GM12878 (cell line): ENCODE measurements around the gene HCK. TPM values are rescaled to one million over a fixed set of nuclear protein-coding genes. Genes with fewer than 3 reads are reported as not detected.

ENCODE experiments used
- ATAC-seq: fragments of 200-7000 bp; cut with Tn5 transposase; 3 replicates; pipeline ENCODE4 v1.9.1; 2020; ENCODE audit warnings: mild to moderate bottlenecking, moderate library complexity
- BruUV-seq: library from RNA; stranded (reverse); fragments of 400-500 nt; replicated peaks from 2 replicates; lab custom pipeline; 2021; lab: Mats Ljungman, UMichigan
- CTCF ChIA-PET: fragments of 300-600 bp; sonication (Branson Sonifier 250); formaldehyde crosslinking; extraction: SDS; loops from one replicate; lab custom pipeline; 2021; ENCODE audit warnings: inconsistent platforms; lab: Yijun Ruan, JAX
- POLR2A ChIA-PET: fragments of 350-600 bp; formaldehyde crosslinking; extraction: SDS; loops from one replicate; lab custom pipeline; 2021; ENCODE audit warnings: inconsistent platforms; lab: Charles Lee
- RAD21 ChIA-PET: fragments of 300-600 bp; sonication (Branson Sonifier 250); formaldehyde crosslinking; loops from one replicate; lab custom pipeline; 2023; ENCODE audit warnings: antibody characterized with exemption; ENCODE audit not compliant: unreplicated experiment; lab: Charles Lee
- SMC1A ChIA-PET: fragments of 300-600 bp; sonication (Branson Sonifier 250); formaldehyde crosslinking; loops from one replicate; lab custom pipeline; 2023; ENCODE audit not compliant: unreplicated experiment, uncharacterized antibody; lab: Charles Lee
- DNase-seq: peaks from one replicate; pipeline ENCODE4 v3.0.0-alpha.2; 2011; ENCODE audit warnings: low read depth, low spot score
- FAIRE-seq: peaks from 3 replicates; lab custom pipeline; 2011; peaks lifted over from hg19 to GRCh38; lab: Jason Lieb, UNC
- H2AFZ ChIP-seq: 2 replicates; pipeline ENCODE4 v1.6.0; 2011; ENCODE audit warnings: low read depth, low read length, control low read depth; ENCODE audit not compliant: control insufficient read depth
- H3K27ac ChIP-seq: 2 replicates; pipeline ENCODE4 v1.5.1; 2011; ENCODE audit warnings: control low read depth; ENCODE audit not compliant: control insufficient read depth, insufficient read depth
- H3K27me3 ChIP-seq, 2 experiments: replicated peaks in 1 of 2; 2 replicates each; pipeline versions ENCODE4 v1.6.0 to v1.6.1; 2011; ENCODE audit warnings: low read length in 1 of 2; ENCODE audit not compliant: control insufficient read depth in 2 of 2, insufficient read depth in 2 of 2
- H3K36me3 ChIP-seq, 2 experiments: 2 replicates each; pipeline ENCODE4 v1.5.1; 2011; ENCODE audit warnings: low read length in 1 of 2; ENCODE audit not compliant: control insufficient read depth in 2 of 2, insufficient read depth in 2 of 2
- H3K4me1 ChIP-seq: 2 replicates; pipeline ENCODE4 v1.6.1; 2011; ENCODE audit warnings: mild to moderate bottlenecking, low read length, moderate library complexity, mixed read lengths; ENCODE audit not compliant: control insufficient read depth, insufficient read depth
- H3K4me2 ChIP-seq: 2 replicates; pipeline ENCODE4 v1.6.0; 2011; ENCODE audit warnings: control low read depth; ENCODE audit not compliant: control insufficient read depth, insufficient read depth
- H3K4me3 ChIP-seq: fragments of 200-600 bp; sonication (generic); 2 replicates; pipeline ENCODE4 v1.5.1; 2016
- H3K79me2 ChIP-seq: 2 replicates; pipeline ENCODE4 v1.6.0; 2011; ENCODE audit warnings: low read length; ENCODE audit not compliant: control insufficient read depth, insufficient read depth
- H3K9ac ChIP-seq: 2 replicates; pipeline ENCODE4 v1.8.0; 2011; ENCODE audit warnings: low read length, control low read depth, mixed read lengths; ENCODE audit not compliant: control insufficient read depth, insufficient read depth
- H3K9me3 ChIP-seq: replicated peaks from 3 replicates; pipeline ENCODE4 v1.5.1; 2011; ENCODE audit warnings: mild to moderate bottlenecking, low read length; ENCODE audit not compliant: control insufficient read depth, insufficient read depth
- H4K20me1 ChIP-seq: 2 replicates; pipeline ENCODE4 v1.6.0; 2011; ENCODE audit not compliant: control insufficient read depth, insufficient read depth
- ZNF384 ChIP-seq: IDR thresholded peaks from 2 replicates; pipeline ENCODE4 v1.6.1; 2012; ENCODE audit warnings: low read depth, mild to moderate bottlenecking, low read length, improper control_type of control experiment, borderline replicate concordance
- WGBS: methylation state at CpG from one replicate; pipeline ENCODE4 v1.1.6; 2016; ENCODE audit warnings: low lambda C conversion rate; ENCODE audit not compliant: insufficient replicate concordance, insufficient coverage; ENCODE audit errors: missing lambda C conversion rate; 5-methylcytosine and 5-hydroxymethylcytosine counted together
- in situ Hi-C: fragments of 300-500 bp; cut with MboI; formaldehyde crosslinking; loops from 9 replicates; pipeline ENCODE4 v1.14.3; 2018; ENCODE audit warnings: mixed read lengths
- intact Hi-C: fragments of 100-400 bp; cut with micrococcal nuclease; formaldehyde crosslinking; loops from one replicate; pipeline ENCODE4 v1.14.2; 2022; ENCODE audit not compliant: unreplicated experiment
- polyA plus RNA-seq, 11 experiments: library from polyadenylated mRNA; depleted of rRNA in 4 of 11; unstranded in 6 of 11; stranded (reverse) in 5 of 11; fragments of >200 nt; fragmentation: Nextera tagmentation in 4 of 11; fragmentation: Illumina TruSeq in 1 of 11; extraction: Ambion mirVana in 4 of 11; extraction: Trizol in 1 of 11; gene quantifications; 1 replicate in 1 of 11; 2 replicates in 10 of 11; pipeline versions ENCODE4 v1.2.1 to v1.2.3, GENCODE V29; 2011 to 2016; ENCODE audit warnings: inconsistent platforms in 2 of 11, missing spikeins in 2 of 11, low read depth in 1 of 11
- total RNA-seq, 4 experiments: library from RNA; depleted of rRNA in 3 of 4; stranded (reverse); fragments of >200 nt in 3 of 4; fragmentation: Illumina TruSeq in 1 of 4; extraction: Trizol in 1 of 4; gene quantifications; 2 replicates each; pipeline versions ENCODE4 v1.2.1 to v1.2.3, GENCODE V29; 2013 to 2021
- TF ChIP-seq, protein P1 (sequence below): IDR thresholded peaks from 2 replicates; pipeline ENCODE4 v1.6.1; 2012; ENCODE audit warnings: mild to moderate bottlenecking, low read depth, low read length

The HCK gene
- total and polyA plus RNA-seq, 10 of the 15 experiments (the other 5 are each of a cell fraction or from before 2014, with no cell fraction given): 1.3 to 30.3 (median 18.5) TPM

DNA sequence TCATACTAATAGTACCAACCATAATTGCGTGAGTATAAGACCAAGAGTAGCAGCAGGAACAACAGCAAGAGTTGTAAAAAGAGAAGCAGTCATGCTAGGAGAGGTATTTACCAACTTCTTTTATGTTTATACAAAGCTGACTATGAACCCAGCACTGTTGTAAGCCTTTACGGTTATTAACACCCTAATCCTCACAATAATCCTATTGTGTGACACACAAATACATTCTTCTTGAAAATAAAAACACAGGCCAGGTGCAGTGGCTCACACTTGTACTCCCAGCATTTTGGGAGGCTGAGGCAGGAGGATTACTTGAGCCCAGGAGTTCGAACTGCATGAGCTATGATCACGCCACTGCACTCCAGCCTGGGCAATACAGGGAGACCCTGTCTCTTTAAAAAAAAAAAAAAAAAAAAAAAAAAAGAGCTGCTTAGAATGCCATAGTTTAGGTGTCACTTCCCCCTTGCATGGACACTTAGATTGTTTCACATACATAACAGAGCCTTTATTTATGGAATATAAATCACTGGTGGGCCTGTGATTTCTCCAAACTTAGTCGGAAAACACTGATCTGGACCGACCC lies 20.2 kb downstream of the HCK start:
- no peak for FAIRE-seq
- Histone ChIP-seq H3K4me1 (peaks cover 23% of the 10 kb centered on the region), H3K79me2 (no peaks in the 10 kb centered on the region), H3K4me3 (no peak overlapping the region), H3K27ac (no peak overlapping the region), H3K9me3 (no peaks in the 10 kb centered on the region), H2AFZ (no peak overlapping the region), H3K27me3 (no peaks in the 10 kb centered on the region), H4K20me1 (no peaks in the 10 kb centered on the region), H3K9ac (no peak overlapping the region), H3K4me2 (no peak overlapping the region), H3K36me3 (no peaks in the 10 kb centered on the region)
- POLR2A ChIA-PET: interaction anchor here (0.6 kb wide), 1 partner anchor 311 kb away, joined by 3 read pairs; no protein-coding TSS in a partner anchor
- 63% methylated on average over 6 of the region's 6 CpGs for WGBS
- in situ Hi-C loops (no loop called here), intact Hi-C loops (no loop called here)
- CTCF ChIA-PET: interaction anchor here (1.0 to 4.9 kb wide), 4 partner anchors 19 to 41 kb away, joined by 4 to 21 read pairs (median 8); no protein-coding TSS in a partner anchor
- RAD21 ChIA-PET: interaction anchor here (1.1 to 1.7 kb wide), 3 partner anchors 19 to 121 kb away, joined by 3 to 6 read pairs (median 4); partner anchors contain the start of gene PDRG1
- TF ChIP-seq, protein P1, sequence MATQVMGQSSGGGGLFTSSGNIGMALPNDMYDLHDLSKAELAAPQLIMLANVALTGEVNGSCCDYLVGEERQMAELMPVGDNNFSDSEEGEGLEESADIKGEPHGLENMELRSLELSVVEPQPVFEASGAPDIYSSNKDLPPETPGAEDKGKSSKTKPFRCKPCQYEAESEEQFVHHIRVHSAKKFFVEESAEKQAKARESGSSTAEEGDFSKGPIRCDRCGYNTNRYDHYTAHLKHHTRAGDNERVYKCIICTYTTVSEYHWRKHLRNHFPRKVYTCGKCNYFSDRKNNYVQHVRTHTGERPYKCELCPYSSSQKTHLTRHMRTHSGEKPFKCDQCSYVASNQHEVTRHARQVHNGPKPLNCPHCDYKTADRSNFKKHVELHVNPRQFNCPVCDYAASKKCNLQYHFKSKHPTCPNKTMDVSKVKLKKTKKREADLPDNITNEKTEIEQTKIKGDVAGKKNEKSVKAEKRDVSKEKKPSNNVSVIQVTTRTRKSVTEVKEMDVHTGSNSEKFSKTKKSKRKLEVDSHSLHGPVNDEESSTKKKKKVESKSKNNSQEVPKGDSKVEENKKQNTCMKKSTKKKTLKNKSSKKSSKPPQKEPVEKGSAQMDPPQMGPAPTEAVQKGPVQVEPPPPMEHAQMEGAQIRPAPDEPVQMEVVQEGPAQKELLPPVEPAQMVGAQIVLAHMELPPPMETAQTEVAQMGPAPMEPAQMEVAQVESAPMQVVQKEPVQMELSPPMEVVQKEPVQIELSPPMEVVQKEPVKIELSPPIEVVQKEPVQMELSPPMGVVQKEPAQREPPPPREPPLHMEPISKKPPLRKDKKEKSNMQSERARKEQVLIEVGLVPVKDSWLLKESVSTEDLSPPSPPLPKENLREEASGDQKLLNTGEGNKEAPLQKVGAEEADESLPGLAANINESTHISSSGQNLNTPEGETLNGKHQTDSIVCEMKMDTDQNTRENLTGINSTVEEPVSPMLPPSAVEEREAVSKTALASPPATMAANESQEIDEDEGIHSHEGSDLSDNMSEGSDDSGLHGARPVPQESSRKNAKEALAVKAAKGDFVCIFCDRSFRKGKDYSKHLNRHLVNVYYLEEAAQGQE: no peak
- peak; percentile 64 for TF ChIP-seq ZNF384
- SMC1A ChIA-PET: interaction anchor here (0.6 to 2.1 kb wide), 10 partner anchors 9 to 41 kb away, joined by 3 to 8 read pairs (median 4); no protein-coding TSS in a partner anchor
- no TSS peak for BruUV-seq
- no peak for ATAC-seq
- no peak for DNase-seq
